GM12878 (cell line): ENCODE measurements around the gene RNF41. TPM values are rescaled to one million over a fixed set of nuclear protein-coding genes. Genes with fewer than 3 reads are reported as not detected.

Experiments
- ATAC-seq: fragments of 200-7000 bp; cut with Tn5 transposase; 3 replicates; pipeline ENCODE4 v1.9.1; 2020; ENCODE audit warnings: mild to moderate bottlenecking, moderate library complexity
- BruUV-seq: library from RNA; stranded (reverse); fragments of 400-500 nt; replicated peaks from 2 replicates; lab custom pipeline; 2021; lab: Mats Ljungman, UMichigan
- CTCF ChIA-PET: fragments of 300-600 bp; sonication (Branson Sonifier 250); formaldehyde crosslinking; extraction: SDS; loops from one replicate; lab custom pipeline; 2021; ENCODE audit warnings: inconsistent platforms; lab: Yijun Ruan, JAX
- POLR2A ChIA-PET: fragments of 350-600 bp; formaldehyde crosslinking; extraction: SDS; loops from one replicate; lab custom pipeline; 2021; ENCODE audit warnings: inconsistent platforms; lab: Charles Lee
- RAD21 ChIA-PET: fragments of 300-600 bp; sonication (Branson Sonifier 250); formaldehyde crosslinking; loops from one replicate; lab custom pipeline; 2023; ENCODE audit warnings: antibody characterized with exemption; ENCODE audit not compliant: unreplicated experiment; lab: Charles Lee
- SMC1A ChIA-PET: fragments of 300-600 bp; sonication (Branson Sonifier 250); formaldehyde crosslinking; loops from one replicate; lab custom pipeline; 2023; ENCODE audit not compliant: unreplicated experiment, uncharacterized antibody; lab: Charles Lee
- DNase-seq: peaks from one replicate; pipeline ENCODE4 v3.0.0-alpha.2; 2011; ENCODE audit warnings: low read depth, low spot score
- FAIRE-seq: peaks from 3 replicates; lab custom pipeline; 2011; peaks lifted over from hg19 to GRCh38; lab: Jason Lieb, UNC
- H2AFZ ChIP-seq: 2 replicates; pipeline ENCODE4 v1.6.0; 2011; ENCODE audit warnings: low read depth, low read length, control low read depth; ENCODE audit not compliant: control insufficient read depth
- H3K27ac ChIP-seq: 2 replicates; pipeline ENCODE4 v1.5.1; 2011; ENCODE audit warnings: control low read depth; ENCODE audit not compliant: control insufficient read depth, insufficient read depth
- H3K27me3 ChIP-seq, 2 experiments: replicated peaks in 1 of 2; 2 replicates each; pipeline versions ENCODE4 v1.6.0 to v1.6.1; 2011; ENCODE audit warnings: low read length in 1 of 2; ENCODE audit not compliant: control insufficient read depth in 2 of 2, insufficient read depth in 2 of 2
- H3K36me3 ChIP-seq, 2 experiments: 2 replicates each; pipeline ENCODE4 v1.5.1; 2011; ENCODE audit warnings: low read length in 1 of 2; ENCODE audit not compliant: control insufficient read depth in 2 of 2, insufficient read depth in 2 of 2
- H3K4me1 ChIP-seq: 2 replicates; pipeline ENCODE4 v1.6.1; 2011; ENCODE audit warnings: mild to moderate bottlenecking, low read length, moderate library complexity, mixed read lengths; ENCODE audit not compliant: control insufficient read depth, insufficient read depth
- H3K4me2 ChIP-seq: 2 replicates; pipeline ENCODE4 v1.6.0; 2011; ENCODE audit warnings: control low read depth; ENCODE audit not compliant: control insufficient read depth, insufficient read depth
- H3K4me3 ChIP-seq: fragments of 200-600 bp; sonication (generic); 2 replicates; pipeline ENCODE4 v1.5.1; 2016
- H3K79me2 ChIP-seq: 2 replicates; pipeline ENCODE4 v1.6.0; 2011; ENCODE audit warnings: low read length; ENCODE audit not compliant: control insufficient read depth, insufficient read depth
- H3K9ac ChIP-seq: 2 replicates; pipeline ENCODE4 v1.8.0; 2011; ENCODE audit warnings: low read length, control low read depth, mixed read lengths; ENCODE audit not compliant: control insufficient read depth, insufficient read depth
- H3K9me3 ChIP-seq: replicated peaks from 3 replicates; pipeline ENCODE4 v1.5.1; 2011; ENCODE audit warnings: mild to moderate bottlenecking, low read length; ENCODE audit not compliant: control insufficient read depth, insufficient read depth
- H4K20me1 ChIP-seq: 2 replicates; pipeline ENCODE4 v1.6.0; 2011; ENCODE audit not compliant: control insufficient read depth, insufficient read depth
- PML ChIP-seq: IDR thresholded peaks from 2 replicates; pipeline ENCODE4 v1.6.1; 2012; ENCODE audit warnings: low read length, inconsistent platforms
- POLR2AphosphoS5 ChIP-seq: IDR thresholded peaks from 2 replicates; pipeline ENCODE4 v1.6.1; 2011; ENCODE audit warnings: mild to moderate bottlenecking, low read length, inconsistent platforms
- ZNF207 ChIP-seq: fragments of 450-650 bp; IDR thresholded peaks from 2 replicates; pipeline ENCODE4 v1.6.1; 2014; ENCODE audit warnings: antibody characterized with exemption, mild to moderate bottlenecking, borderline replicate concordance
- WGBS: methylation state at CpG from one replicate; pipeline ENCODE4 v1.1.6; 2016; ENCODE audit warnings: low lambda C conversion rate; ENCODE audit not compliant: insufficient replicate concordance, insufficient coverage; ENCODE audit errors: missing lambda C conversion rate; 5-methylcytosine and 5-hydroxymethylcytosine counted together
- in situ Hi-C: fragments of 300-500 bp; cut with MboI; formaldehyde crosslinking; loops from 9 replicates; pipeline ENCODE4 v1.14.3; 2018; ENCODE audit warnings: mixed read lengths
- intact Hi-C: fragments of 100-400 bp; cut with micrococcal nuclease; formaldehyde crosslinking; loops from one replicate; pipeline ENCODE4 v1.14.2; 2022; ENCODE audit not compliant: unreplicated experiment
- polyA plus RNA-seq, 11 experiments: library from polyadenylated mRNA; depleted of rRNA in 4 of 11; unstranded in 6 of 11; stranded (reverse) in 5 of 11; fragments of >200 nt; fragmentation: Nextera tagmentation in 4 of 11; fragmentation: Illumina TruSeq in 1 of 11; extraction: Ambion mirVana in 4 of 11; extraction: Trizol in 1 of 11; gene quantifications; 1 replicate in 1 of 11; 2 replicates in 10 of 11; pipeline versions ENCODE4 v1.2.1 to v1.2.3, GENCODE V29; 2011 to 2016; ENCODE audit warnings: inconsistent platforms in 2 of 11, missing spikeins in 2 of 11, low read depth in 1 of 11
- total RNA-seq, 4 experiments: library from RNA; depleted of rRNA in 3 of 4; stranded (reverse); fragments of >200 nt in 3 of 4; fragmentation: Illumina TruSeq in 1 of 4; extraction: Trizol in 1 of 4; gene quantifications; 2 replicates each; pipeline versions ENCODE4 v1.2.1 to v1.2.3, GENCODE V29; 2013 to 2021
- TF ChIP-seq, protein P1 (sequence below): fragments of 450-650 bp; IDR thresholded peaks from 2 replicates; pipeline ENCODE4 v1.6.1; 2014; ENCODE audit warnings: mild to moderate bottlenecking

Gene RNF41
- total and polyA plus RNA-seq, 10 of the 15 experiments (the other 5 are each of a cell fraction or from before 2014, with no cell fraction given) = 11.1 to 47.8 (median 30.6) TPM

DNA sequence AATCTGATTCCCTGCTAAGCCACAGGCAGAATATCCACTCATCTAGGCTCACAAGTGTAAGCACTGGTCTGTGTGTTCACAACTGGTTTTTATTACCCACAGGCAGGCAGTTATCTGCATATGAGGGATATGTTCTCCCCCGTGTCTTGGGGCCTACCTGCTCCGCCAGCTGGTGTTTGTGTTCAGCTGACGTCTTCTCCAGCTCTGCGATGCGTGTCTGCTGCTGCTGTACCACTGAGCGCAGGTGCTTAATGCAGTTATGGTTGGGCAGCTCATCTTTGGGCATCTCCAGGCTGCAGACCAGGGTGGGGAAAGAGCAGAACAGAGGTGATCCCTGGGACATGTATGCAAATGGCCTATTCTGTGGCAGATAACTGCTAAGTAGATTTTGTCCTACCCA is 13.7 kb downstream of the RNF41 start:
- DNase-seq = no peak
- ChIA-PET RAD21 (interaction anchor here (2.9 to 3.2 kb wide), 2 partner anchors 14 to 50 kb away, joined by 12 read pairs; partner anchors contain the start of genes ANKRD52 and RNF41), POLR2A (interaction anchor here (0.6 to 4.6 kb wide), 3 partner anchors 13 to 263 kb away, joined by 4 to 24 read pairs (median 5); partner anchors contain the start of gene RNF41), CTCF (interaction anchor here (0.7 to 7.0 kb wide), 9 partner anchors 9 to 275 kb away, joined by 4 to 107 read pairs (median 13); partner anchors contain the start of genes ANKRD52 and RNF41), SMC1A (interaction anchor here (1.9 to 4.0 kb wide), 5 partner anchors 8 to 256 kb away, joined by 4 to 29 read pairs (median 9); partner anchors contain the start of genes RNF41 and SMARCC2)
- in situ Hi-C loops (no loop called here), intact Hi-C loops (no loop called here)
- no peaks in the 10 kb centered on the region for H3K9me3 ChIP-seq
- no peak for TF ChIP-seq ZNF207
- peak; percentile 42; the same call in 1 of the 2 replicates for TF ChIP-seq POLR2AphosphoS5
- no peak for TF ChIP-seq PML
- TF ChIP-seq, protein P1, sequence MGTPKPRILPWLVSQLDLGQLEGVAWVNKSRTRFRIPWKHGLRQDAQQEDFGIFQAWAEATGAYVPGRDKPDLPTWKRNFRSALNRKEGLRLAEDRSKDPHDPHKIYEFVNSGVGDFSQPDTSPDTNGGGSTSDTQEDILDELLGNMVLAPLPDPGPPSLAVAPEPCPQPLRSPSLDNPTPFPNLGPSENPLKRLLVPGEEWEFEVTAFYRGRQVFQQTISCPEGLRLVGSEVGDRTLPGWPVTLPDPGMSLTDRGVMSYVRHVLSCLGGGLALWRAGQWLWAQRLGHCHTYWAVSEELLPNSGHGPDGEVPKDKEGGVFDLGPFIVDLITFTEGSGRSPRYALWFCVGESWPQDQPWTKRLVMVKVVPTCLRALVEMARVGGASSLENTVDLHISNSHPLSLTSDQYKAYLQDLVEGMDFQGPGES = no peak
- H3K4me3 ChIP-seq = no peak overlapping the region
- no peaks in the 10 kb centered on the region; the same call in 1 of the 2 replicates for H4K20me1 ChIP-seq
- H3K9ac ChIP-seq = no peak overlapping the region
- ATAC-seq = no peak
- BruUV-seq = no TSS peak
- H3K79me2 ChIP-seq = no peaks in the 10 kb centered on the region
- FAIRE-seq = no peak
- 69% methylated on average over 6 of the region's 6 CpGs for WGBS
- no peaks in the 10 kb centered on the region for H3K4me1 ChIP-seq
- H3K27me3 ChIP-seq = no peaks in the 10 kb centered on the region
- no peak overlapping the region for H3K27ac ChIP-seq
- no peak overlapping the region for H3K4me2 ChIP-seq
- H3K36me3 ChIP-seq = peaks cover 11 to 23% of the 10 kb centered on the region in 2 experiments
- no peak overlapping the region for H2AFZ ChIP-seq
